T-helper 2 cell treated with Interferon-gamma antibody and Interleukin-4, amounts not matched to agents 100 ng/mL and 5 ng/mL, for 36 hours (primary cell): Measurements from ENCODE around the gene CNTFR. TPM values are rescaled to one million over a fixed set of nuclear protein-coding genes. Genes with fewer than 3 reads are reported as not detected.

Experiments
- intact Hi-C: fragments of 100-400 bp; cut with micrococcal nuclease; formaldehyde crosslinking; loops from one replicate; pipeline ENCODE4 v1.15.1; 2023
- total RNA-seq: library from RNA; stranded (reverse); gene quantifications from 2 replicates; pipeline ENCODE4 v1.2.3, GENCODE V29; 2022

Gene CNTFR
- total RNA-seq, 1 donor from 2014 or later = not detected

GRCh38 chr9:34620061-34620994 lies 30.8 kb upstream of the CNTFR start, which contains the start of gene DCTN3:
TSS of gene DCTN3 (minus strand) at chr9:34620495. CDS start at chr9:34620464, 31 bp downstream.
- intact Hi-C loops = loop anchor here (1.0 kb wide), 1 partner anchor 8 kb away; the partner anchor contains the start of gene RPP25L

GRCh38 chr9:34615132-34615531 lies 25.6 kb upstream of the CNTFR start:
- intact Hi-C loops = loop anchor here (10.0 kb wide), 1 partner anchor 1960 kb away; the partner anchor contains the start of gene MELK

GRCh38 chr9:34612788-34613390 lies 23.4 kb upstream of the CNTFR start:
- intact Hi-C loops = loop anchor here (1.0 to 10.0 kb wide), 9 partner anchors 7 to 1962 kb away; partner anchors contain the start of genes DCTN3, DNAI1, ENHO and FAM219A

- intact Hi-C loops = loop anchor here (1.0 to 10.0 kb wide), 9 partner anchors 8 to 1963 kb away; partner anchors contain the start of genes DCTN3, DNAI1, ENHO and FAM219A
Observed at GRCh38 chr9:34611811-34612787, 22.6 kb upstream of the CNTFR start, which contains the start of gene RPP25L. TSS of gene RPP25L (minus strand) at chr9:34612097. CDS start at chr9:34611296, 801 bp downstream.

- intact Hi-C loops = loop anchor here (5.0 to 10.0 kb wide), 3 partner anchors 89 to 1963 kb away; partner anchors contain the start of genes ENHO, KIF24, MELK and NUDT2
Observed at GRCh38 chr9:34611251-34611810, 21.8 kb upstream of the CNTFR start.

- intact Hi-C loops = loop anchor here (5.0 to 10.0 kb wide), 3 partner anchors 88 to 1964 kb away; partner anchors contain the start of genes ENHO, KIF24, MELK and NUDT2
Observed at GRCh38 chr9:34610434-34611206, 21.1 kb upstream of the CNTFR start.

GRCh38 chr9:34607331-34607730 lies 17.8 kb upstream of the CNTFR start:
- intact Hi-C loops = no loop called here

- intact Hi-C loops = no loop called here
Observed at GRCh38 chr9:34606905-34607304, 17.4 kb upstream of the CNTFR start.

GRCh38 chr9:34606190-34606589 lies 16.7 kb upstream of the CNTFR start:
- intact Hi-C loops = no loop called here

GRCh38 chr9:34603610-34604231 lies 14.2 kb upstream of the CNTFR start:
- intact Hi-C loops = loop anchor here (1.0 kb wide), 2 partner anchors 9 to 166 kb away; partner anchors contain the start of gene RPP25L

- intact Hi-C loops = no loop called here
Observed at GRCh38 chr9:34601937-34602573, 12.5 kb upstream of the CNTFR start.

GRCh38 chr9:34600908-34601307 lies 11.4 kb upstream of the CNTFR start:
- intact Hi-C loops = no loop called here

GRCh38 chr9:34599546-34599945 lies 10.0 kb upstream of the CNTFR start:
- intact Hi-C loops = loop anchor here (10.0 kb wide), 1 partner anchor 195 kb away; no protein-coding TSS in a partner anchor

GRCh38 chr9:34594177-34594576 lies 4.7 kb upstream of the CNTFR start:
- intact Hi-C loops = loop anchor here (10.0 kb wide), 1 partner anchor 189 kb away; no protein-coding TSS in a partner anchor

- intact Hi-C loops = loop anchor here (10.0 kb wide), 1 partner anchor 188 kb away; no protein-coding TSS in a partner anchor
Observed at GRCh38 chr9:34592895-34593601, 3.5 kb upstream of the CNTFR start.

GRCh38 chr9:34591917-34592866 lies 2.7 kb upstream of the CNTFR start:
- intact Hi-C loops = loop anchor here (1.0 to 10.0 kb wide), 4 partner anchors 44 to 187 kb away; no protein-coding TSS in a partner anchor
